ENCODE data around the gene DLGAP4.

DLGAP4 gene

DNA sequence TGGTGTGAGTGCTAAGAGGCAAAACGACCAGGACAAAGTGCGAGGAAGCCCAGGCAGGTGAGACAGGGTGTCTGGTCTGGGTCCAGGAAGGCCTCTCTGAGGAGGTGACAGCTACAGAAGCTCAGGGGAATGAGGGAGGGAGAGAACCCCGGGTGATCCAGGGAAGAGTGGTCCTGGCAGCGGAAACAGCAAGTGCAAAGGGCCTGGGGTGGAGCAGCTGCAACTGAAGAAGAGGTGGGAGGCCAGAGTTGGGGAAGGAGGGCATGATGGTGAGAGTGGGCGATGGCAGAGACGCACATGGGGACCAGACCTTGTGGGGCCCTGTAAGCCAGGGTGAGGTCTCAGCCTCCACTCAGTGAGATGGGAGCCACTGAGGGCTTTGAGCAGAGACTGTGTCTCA, 45.8 kb downstream of the DLGAP4 start:
- no peak overlapping the region for H3K4me3 ChIP-seq (IDR thresholded peaks at IDR 0.05; ENCODE audit: insufficient read depth, low read depth, low read length)
- H3K79me2 ChIP-seq (ENCODE audit: insufficient read depth, low read depth): no peaks in the 10 kb centered on the region
- H3K27ac ChIP-seq: no peak overlapping the region
- H3K36me3 ChIP-seq (ENCODE audit: insufficient read depth): no peaks in the 10 kb centered on the region
- TF ChIP-seq, protein P1, sequence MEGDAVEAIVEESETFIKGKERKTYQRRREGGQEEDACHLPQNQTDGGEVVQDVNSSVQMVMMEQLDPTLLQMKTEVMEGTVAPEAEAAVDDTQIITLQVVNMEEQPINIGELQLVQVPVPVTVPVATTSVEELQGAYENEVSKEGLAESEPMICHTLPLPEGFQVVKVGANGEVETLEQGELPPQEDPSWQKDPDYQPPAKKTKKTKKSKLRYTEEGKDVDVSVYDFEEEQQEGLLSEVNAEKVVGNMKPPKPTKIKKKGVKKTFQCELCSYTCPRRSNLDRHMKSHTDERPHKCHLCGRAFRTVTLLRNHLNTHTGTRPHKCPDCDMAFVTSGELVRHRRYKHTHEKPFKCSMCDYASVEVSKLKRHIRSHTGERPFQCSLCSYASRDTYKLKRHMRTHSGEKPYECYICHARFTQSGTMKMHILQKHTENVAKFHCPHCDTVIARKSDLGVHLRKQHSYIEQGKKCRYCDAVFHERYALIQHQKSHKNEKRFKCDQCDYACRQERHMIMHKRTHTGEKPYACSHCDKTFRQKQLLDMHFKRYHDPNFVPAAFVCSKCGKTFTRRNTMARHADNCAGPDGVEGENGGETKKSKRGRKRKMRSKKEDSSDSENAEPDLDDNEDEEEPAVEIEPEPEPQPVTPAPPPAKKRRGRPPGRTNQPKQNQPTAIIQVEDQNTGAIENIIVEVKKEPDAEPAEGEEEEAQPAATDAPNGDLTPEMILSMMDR (conservative IDR thresholded peaks at IDR 0.05; ENCODE audit: low read depth, low read length): no peak
- H3K27me3 ChIP-seq (ENCODE audit: insufficient read depth, low read depth): peaks cover 96% of the 10 kb centered on the region
- no peaks in the 10 kb centered on the region for H3K4me1 ChIP-seq (ENCODE audit: low read depth, poor library complexity, severe bottlenecking)
- no peak overlapping the region for H3K9ac ChIP-seq
- H4K20me1 ChIP-seq (ENCODE audit: insufficient read depth): no peaks in the 10 kb centered on the region
- H3K4me2 ChIP-seq: no peak overlapping the region
- H2AFZ ChIP-seq (ENCODE audit: low read depth): no peak overlapping the region

DNA sequence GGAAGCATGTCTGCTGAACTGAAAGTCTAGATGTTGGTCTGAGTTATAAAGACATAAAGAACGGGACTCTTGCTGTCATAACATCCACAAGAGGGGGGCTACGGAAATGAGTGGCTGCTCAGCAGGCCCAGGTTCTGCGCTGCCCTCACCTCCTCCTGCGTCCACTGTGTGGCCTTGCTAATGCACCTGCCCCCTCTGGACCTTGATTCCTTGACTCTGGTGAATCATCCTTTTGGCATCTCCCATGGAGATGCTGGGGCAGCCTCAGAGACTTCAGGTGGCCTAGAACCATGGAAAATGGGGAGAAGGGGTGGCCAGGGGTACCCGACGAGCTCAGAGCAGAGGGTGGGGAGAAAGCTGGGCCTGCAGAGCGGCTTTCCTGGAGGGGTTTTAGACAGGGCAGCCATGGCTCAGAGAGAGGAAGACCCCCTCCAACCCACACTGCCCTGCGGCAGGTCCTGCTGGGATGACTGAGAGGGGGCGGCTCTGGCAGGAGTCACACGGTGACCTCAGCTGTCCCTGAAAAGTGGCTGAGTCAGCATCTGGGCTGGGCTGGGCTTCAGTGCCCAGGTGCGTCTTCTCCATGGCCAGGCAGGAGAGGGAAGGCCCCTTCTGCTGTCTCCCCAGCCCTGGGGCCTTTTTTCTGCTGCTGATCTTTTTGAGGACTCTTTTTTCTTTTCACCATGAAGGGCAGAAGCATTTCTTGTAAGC, 46.9 kb downstream of the DLGAP4 start:
- H3K4me3 ChIP-seq (IDR thresholded peaks at IDR 0.05; ENCODE audit: insufficient read depth, low read depth, low read length): no peak overlapping the region
- H2AFZ ChIP-seq (ENCODE audit: low read depth): no peak overlapping the region
- no peaks in the 10 kb centered on the region for H3K79me2 ChIP-seq (ENCODE audit: insufficient read depth, low read depth)
- TF ChIP-seq, protein P1 (conservative IDR thresholded peaks at IDR 0.05; ENCODE audit: low read depth, low read length): no peak
- no peaks in the 10 kb centered on the region for H4K20me1 ChIP-seq (ENCODE audit: insufficient read depth)
- H3K9ac ChIP-seq: no peak overlapping the region
- no peaks in the 10 kb centered on the region for H3K36me3 ChIP-seq (ENCODE audit: insufficient read depth)
- H3K4me2 ChIP-seq: no peak overlapping the region
- no peak overlapping the region for H3K27ac ChIP-seq
- no peaks in the 10 kb centered on the region for H3K4me1 ChIP-seq (ENCODE audit: low read depth, poor library complexity, severe bottlenecking)
- peaks cover 94% of the 10 kb centered on the region for H3K27me3 ChIP-seq (ENCODE audit: insufficient read depth, low read depth)

GRCh38 chr20:36353740-36354139, 47.6 kb downstream of the DLGAP4 start:
- Histone ChIP-seq H3K4me2 (no peak overlapping the region), H3K79me2 (ENCODE audit: insufficient read depth, low read depth) (no peaks in the 10 kb centered on the region), H2AFZ (ENCODE audit: low read depth) (no peak overlapping the region), H3K36me3 (ENCODE audit: insufficient read depth) (no peaks in the 10 kb centered on the region), H4K20me1 (ENCODE audit: insufficient read depth) (no peaks in the 10 kb centered on the region), H3K27me3 (ENCODE audit: insufficient read depth, low read depth) (peaks cover 94% of the 10 kb centered on the region), H3K27ac (no peak overlapping the region), H3K9ac (no peak overlapping the region), H3K4me1 (ENCODE audit: low read depth, poor library complexity, severe bottlenecking) (no peaks in the 10 kb centered on the region), H3K4me3 (IDR thresholded peaks at IDR 0.05; ENCODE audit: insufficient read depth, low read depth, low read length) (no peak overlapping the region)
- TF ChIP-seq, protein P1 (conservative IDR thresholded peaks at IDR 0.05; ENCODE audit: low read depth, low read length): no peak

DNA sequence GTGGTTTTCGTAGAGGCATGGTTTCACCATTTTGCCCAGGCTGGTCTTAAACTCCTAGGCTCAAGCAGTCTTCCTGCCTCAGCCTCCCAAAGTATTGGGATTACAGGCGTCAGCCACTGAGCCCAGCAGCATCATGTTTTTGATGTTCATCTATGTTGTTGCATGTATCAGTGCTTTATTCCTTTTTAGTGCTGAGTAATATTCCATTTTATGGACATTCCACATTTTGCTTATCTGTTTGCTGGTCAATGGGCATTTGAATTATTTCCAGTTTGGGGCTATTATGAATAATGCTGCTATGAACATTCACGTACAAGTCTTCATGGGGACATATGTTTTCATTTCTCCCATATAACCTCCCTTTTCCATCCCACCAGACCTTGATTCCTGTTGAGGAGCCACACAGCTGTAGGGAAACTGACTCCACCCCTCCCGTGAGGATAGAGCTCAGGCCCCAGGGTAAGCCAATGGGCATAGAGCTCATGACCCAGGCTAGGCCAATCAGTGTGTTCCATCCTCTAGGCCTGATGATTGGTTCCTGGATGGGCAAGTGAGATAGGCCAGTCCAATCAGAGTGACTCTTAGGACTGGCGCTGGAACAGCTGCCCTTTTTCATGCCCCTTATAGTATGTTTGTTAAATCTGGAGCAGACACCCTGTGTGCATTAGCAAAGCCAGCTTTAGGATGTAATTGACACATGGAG, 49.5 kb downstream of the DLGAP4 start:
- Histone ChIP-seq H2AFZ (ENCODE audit: low read depth) (no peak overlapping the region), H3K4me2 (no peak overlapping the region), H3K27me3 (ENCODE audit: insufficient read depth, low read depth) (peaks cover 94% of the 10 kb centered on the region)

More for the DNA sequence above, 49.5 kb downstream of the DLGAP4 start:
- Histone ChIP-seq H3K79me2 (ENCODE audit: insufficient read depth, low read depth) (no peaks in the 10 kb centered on the region), H3K4me1 (ENCODE audit: low read depth, poor library complexity, severe bottlenecking) (no peaks in the 10 kb centered on the region), H3K4me3 (IDR thresholded peaks at IDR 0.05; ENCODE audit: insufficient read depth, low read depth, low read length) (no peak overlapping the region), H3K36me3 (ENCODE audit: insufficient read depth) (no peaks in the 10 kb centered on the region), H3K9ac (no peak overlapping the region), H3K27ac (no peak overlapping the region), H4K20me1 (ENCODE audit: insufficient read depth) (no peaks in the 10 kb centered on the region)
- TF ChIP-seq, protein P1 (conservative IDR thresholded peaks at IDR 0.05; ENCODE audit: low read depth, low read length): no peak
